CD4-positive, alpha-beta T cell treated with Interleukin-21 for 1 hour (primary cell): ENCODE data around the gene ZNF280A.

ENCODE experiments used
- DNase-seq: peaks from one replicate; pipeline ENCODE4 v3.0.0-alpha.2; 2020

Gene ZNF280A

GRCh38 chr22:22520020-22520656, at the start of gene ZNF280A:
Gene ZNF280A, minus strand, starts transcription at chr22:22520270. Its CDS starts 4,640 bp downstream, at chr22:22515630.
- no peak for DNase-seq

GRCh38 chr22:22569218-22569617, 49.1 kb upstream of the ZNF280A start:
- no peak for DNase-seq

- DNase-seq = no peak
Observed at GRCh38 chr22:22565981-22566380, 45.9 kb upstream of the ZNF280A start.

GRCh38 chr22:22558972-22559603, 39.0 kb upstream of the ZNF280A start, which contains the start of gene PRAME:
Gene PRAME, minus strand, starts transcription at chr22:22559265. Its CDS starts 2,433 bp downstream, at chr22:22556832.
- DNase-seq = peak; percentile 65

- DNase-seq = no peak
Observed at GRCh38 chr22:22558071-22558971, 38.3 kb upstream of the ZNF280A start.

- no peak for DNase-seq
Observed at GRCh38 chr22:22556995-22557925, 37.2 kb upstream of the ZNF280A start.

GRCh38 chr22:22556578-22556977, 36.5 kb upstream of the ZNF280A start:
- DNase-seq = no peak

GRCh38 chr22:22555596-22555995, 35.5 kb upstream of the ZNF280A start:
- DNase-seq = no peak

GRCh38 chr22:22554587-22555284, 34.7 kb upstream of the ZNF280A start:
- no peak for DNase-seq

- DNase-seq = no peak
Observed at GRCh38 chr22:22553735-22554586, 33.9 kb upstream of the ZNF280A start.

- no peak for DNase-seq
Observed at GRCh38 chr22:22553141-22553540, 33.1 kb upstream of the ZNF280A start.

GRCh38 chr22:22552630-22553029, 32.6 kb upstream of the ZNF280A start:
- DNase-seq = no peak

GRCh38 chr22:22550789-22551434, 30.8 kb upstream of the ZNF280A start:
- no peak for DNase-seq

- DNase-seq = no peak
Observed at GRCh38 chr22:22548910-22549309, 28.8 kb upstream of the ZNF280A start.

- no peak for DNase-seq
Observed at GRCh38 chr22:22548317-22548716, 28.2 kb upstream of the ZNF280A start.

GRCh38 chr22:22547692-22548300, 27.7 kb upstream of the ZNF280A start:
- no peak for DNase-seq

GRCh38 chr22:22547226-22547625, 27.2 kb upstream of the ZNF280A start:
- DNase-seq = no peak

GRCh38 chr22:22546490-22546889, 26.4 kb upstream of the ZNF280A start:
- no peak for DNase-seq

GRCh38 chr22:22545084-22545483, 25.0 kb upstream of the ZNF280A start:
- no peak for DNase-seq
